A673 (cell line): ENCODE results near the gene LMAN1L. TPM values are rescaled to one million over a fixed set of nuclear protein-coding genes. Genes with fewer than 3 reads are reported as not detected.

ENCODE experiments used
- BruUV-seq: library from RNA; stranded (reverse); fragments of 400-500 nt; replicated peaks from 2 replicates; lab custom pipeline; 2021; lab: Mats Ljungman, UMichigan
- CTCF ChIA-PET: fragments of 300-600 bp; sonication (Branson Sonifier 250); formaldehyde crosslinking; loops from one replicate; lab custom pipeline; 2022; ENCODE audit warnings: antibody characterized with exemption; lab: Charles Lee
- POLR2A ChIA-PET: fragments of 300-600 bp; sonication (Branson Sonifier 250); formaldehyde crosslinking; loops from one replicate; lab custom pipeline; 2022; ENCODE audit warnings: antibody characterized with exemption; ENCODE audit not compliant: low non-redundant PET; lab: Charles Lee
- DNase-seq: peaks from one replicate; pipeline ENCODE4 v3.0.0-alpha.2; 2015; ENCODE audit warnings: low spot score
- H3K27ac ChIP-seq: fragments of 200-600 bp; sonication (generic); 2 replicates; pipeline ENCODE4 v1.5.1; 2016; ENCODE audit warnings: mixed run types, low read depth, mild to moderate bottlenecking, mixed read lengths, antibody characterized with exemption, low read length; ENCODE audit not compliant: poor library complexity, severe bottlenecking
- H3K27me3 ChIP-seq: fragments of 200-600 bp; sonication (generic); replicated peaks from 2 replicates; pipeline ENCODE4 v1.6.1; 2017; ENCODE audit warnings: mixed run types, low read depth, mild to moderate bottlenecking, mixed read lengths, antibody characterized with exemption, low read length; ENCODE audit not compliant: insufficient read depth, poor library complexity
- H3K36me3 ChIP-seq: fragments of 200-600 bp; sonication (generic); 2 replicates; pipeline ENCODE4 v1.6.1; 2016; ENCODE audit warnings: mixed run types, mild to moderate bottlenecking, mixed read lengths, antibody characterized with exemption, low read length; ENCODE audit not compliant: insufficient read depth, poor library complexity, severe bottlenecking
- H3K4me1 ChIP-seq: fragments of 200-600 bp; sonication (generic); 2 replicates; pipeline ENCODE4 v1.6.1; 2017; ENCODE audit warnings: mixed run types, mild to moderate bottlenecking, mixed read lengths, antibody characterized with exemption, low read length; ENCODE audit not compliant: insufficient read depth, poor library complexity, severe bottlenecking
- H3K4me3 ChIP-seq: fragments of 200-600 bp; sonication (generic); 2 replicates; pipeline ENCODE4 v1.5.1; 2016; ENCODE audit warnings: low read depth, mixed run types, mild to moderate bottlenecking, mixed read lengths, low read length; ENCODE audit not compliant: poor library complexity, severe bottlenecking
- H3K9me3 ChIP-seq: fragments of 200-600 bp; sonication (generic); 2 replicates; pipeline ENCODE4 v1.6.1; 2016; ENCODE audit warnings: mixed run types, low read depth, mild to moderate bottlenecking, mixed read lengths, antibody characterized with exemption, low read length; ENCODE audit not compliant: poor library complexity, severe bottlenecking
- CTCF ChIP-seq: fragments of 300-800, 200-600 bp; sonication (generic); conservative IDR thresholded peaks from 2 replicates; pipeline ENCODE4 v1.5.1; 2017; ENCODE audit warnings: low read depth, mild to moderate bottlenecking, antibody characterized with exemption, low read length, moderate library complexity, mixed read lengths
- EZH2 ChIP-seq: fragments of 200-600 bp; sonication (generic); IDR thresholded peaks from 2 replicates; pipeline ENCODE4 v1.6.1; 2017; ENCODE audit warnings: borderline replicate concordance, low read depth, mild to moderate bottlenecking, mixed read lengths, antibody characterized with exemption, low read length; ENCODE audit not compliant: poor library complexity, severe bottlenecking
- intact Hi-C: fragments of 100-400 bp; cut with micrococcal nuclease; formaldehyde crosslinking; loops from one replicate; pipeline ENCODE4 v1.10.0; 2022; ENCODE audit not compliant: unreplicated experiment
- total RNA-seq: library from RNA; stranded (reverse); gene quantifications from 2 replicates; pipeline ENCODE4 v1.2.3, GENCODE V29; 2021

Gene LMAN1L
- total RNA-seq, 1 experiment from 2014 or later = 0.80 TPM

GRCh38 chr15:74801311-74801997 lies 11.2 kb upstream of the LMAN1L start:
- intact Hi-C loops = no loop called here
- H3K9me3 ChIP-seq = no peaks in the 10 kb centered on the region
- no peak overlapping the region for H3K4me3 ChIP-seq
- CTCF ChIA-PET = no interaction called here
- no peaks in the 10 kb centered on the region for H3K27me3 ChIP-seq
- no TSS peak for BruUV-seq
- peaks cover 40% of the 10 kb centered on the region for H3K36me3 ChIP-seq
- POLR2A ChIA-PET = no interaction called here
- no peak for TF ChIP-seq CTCF
- no peaks in the 10 kb centered on the region for H3K4me1 ChIP-seq
- no peak for DNase-seq
- no peak overlapping the region for H3K27ac ChIP-seq

GRCh38 chr15:74802290-74802689 lies 10.3 kb upstream of the LMAN1L start:
- intact Hi-C loops = no loop called here
- no peak overlapping the region for H3K27ac ChIP-seq
- H3K4me3 ChIP-seq = no peak overlapping the region
- no peaks in the 10 kb centered on the region for H3K4me1 ChIP-seq
- BruUV-seq = TSS peak; percentile 43
- no peaks in the 10 kb centered on the region for H3K27me3 ChIP-seq
- TF ChIP-seq EZH2 (no peak), CTCF (no peak)
- CTCF ChIA-PET = no interaction called here
- peaks cover 40% of the 10 kb centered on the region for H3K36me3 ChIP-seq
- POLR2A ChIA-PET = no interaction called here
- H3K9me3 ChIP-seq = no peaks in the 10 kb centered on the region
- DNase-seq = no peak

- Histone ChIP-seq H3K9me3 (no peaks in the 10 kb centered on the region), H3K27ac (no peak overlapping the region), H3K36me3 (peaks cover 40% of the 10 kb centered on the region), H3K4me1 (no peaks in the 10 kb centered on the region), H3K4me3 (no peak overlapping the region), H3K27me3 (no peaks in the 10 kb centered on the region)
- no peak for DNase-seq
- ChIA-PET CTCF (interaction anchor here (0.6 kb wide), 2 partner anchors 32 to 137 kb away, joined by 3 to 4 read pairs; no protein-coding TSS in a partner anchor), POLR2A (no interaction called here)
- BruUV-seq = no TSS peak
- TF ChIP-seq EZH2 = no peak
- no peak for TF ChIP-seq CTCF
- intact Hi-C loops = no loop called here
Measured at GRCh38 chr15:74802862-74803447, 9.7 kb upstream of the LMAN1L start.
